Lower leg skin (tissue), 3 donors: ENCODE measurements around the gene RBCK1.

Source experiments
- POLR2A ChIP-seq, 2 donors: fragments of 450-650 bp; IDR thresholded peaks; one replicate each; pipeline ENCODE4 v1.6.1; 2016 to 2017; ENCODE audit warnings: antibody characterized with exemption in 2 of 2, mild to moderate bottlenecking in 1 of 2, moderate library complexity in 1 of 2
- TF ChIP-seq, protein P1 (sequence below), 3 donors: fragments of 450-650 bp; IDR thresholded peaks; one replicate each; pipeline ENCODE4 v1.5.1; 2016; ENCODE audit warnings: antibody characterized with exemption in 3 of 3, mild to moderate bottlenecking in 3 of 3, moderate library complexity in 2 of 3

DNA sequence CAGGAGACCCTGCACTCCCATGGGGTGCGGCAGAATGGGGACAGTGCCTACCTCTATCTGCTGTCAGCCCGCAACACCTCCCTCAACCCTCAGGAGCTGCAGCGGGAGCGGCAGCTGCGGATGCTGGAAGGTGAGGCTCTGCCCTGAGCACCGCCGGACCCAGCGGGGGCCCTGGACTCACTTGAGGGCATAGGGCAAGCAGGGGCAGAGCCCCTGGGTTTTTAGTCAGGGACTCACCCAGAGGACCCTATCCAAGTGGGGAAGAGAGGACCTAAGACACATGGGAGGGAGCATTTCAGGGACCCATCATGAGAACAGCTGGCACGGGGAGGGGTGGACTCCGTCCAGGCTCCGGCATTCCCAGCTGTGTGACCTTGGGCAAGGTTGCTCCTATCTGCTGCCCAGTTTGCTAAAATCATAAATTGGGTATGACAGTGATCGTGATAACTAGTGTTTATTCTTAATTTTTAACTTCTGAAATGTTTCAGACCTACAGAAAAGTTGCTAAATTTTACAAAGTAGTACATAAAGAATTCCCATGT lies 9.8 kb downstream of the RBCK1 start:
- no peak for TF ChIP-seq POLR2A (IDR thresholded peaks at IDR 0.05)
- TF ChIP-seq, protein P1, sequence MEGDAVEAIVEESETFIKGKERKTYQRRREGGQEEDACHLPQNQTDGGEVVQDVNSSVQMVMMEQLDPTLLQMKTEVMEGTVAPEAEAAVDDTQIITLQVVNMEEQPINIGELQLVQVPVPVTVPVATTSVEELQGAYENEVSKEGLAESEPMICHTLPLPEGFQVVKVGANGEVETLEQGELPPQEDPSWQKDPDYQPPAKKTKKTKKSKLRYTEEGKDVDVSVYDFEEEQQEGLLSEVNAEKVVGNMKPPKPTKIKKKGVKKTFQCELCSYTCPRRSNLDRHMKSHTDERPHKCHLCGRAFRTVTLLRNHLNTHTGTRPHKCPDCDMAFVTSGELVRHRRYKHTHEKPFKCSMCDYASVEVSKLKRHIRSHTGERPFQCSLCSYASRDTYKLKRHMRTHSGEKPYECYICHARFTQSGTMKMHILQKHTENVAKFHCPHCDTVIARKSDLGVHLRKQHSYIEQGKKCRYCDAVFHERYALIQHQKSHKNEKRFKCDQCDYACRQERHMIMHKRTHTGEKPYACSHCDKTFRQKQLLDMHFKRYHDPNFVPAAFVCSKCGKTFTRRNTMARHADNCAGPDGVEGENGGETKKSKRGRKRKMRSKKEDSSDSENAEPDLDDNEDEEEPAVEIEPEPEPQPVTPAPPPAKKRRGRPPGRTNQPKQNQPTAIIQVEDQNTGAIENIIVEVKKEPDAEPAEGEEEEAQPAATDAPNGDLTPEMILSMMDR (IDR thresholded peaks at IDR 0.05) = no peak
